GM10266 (cell line): ENCODE data around the gene HNMT.

Experiments used
- DNase-seq: peaks from one replicate; pipeline ENCODE4 v3.0.0; 2012; ENCODE audit errors: extremely low spot score
- TF ChIP-seq, protein P1 (sequence below): IDR thresholded peaks from 2 replicates; pipeline ENCODE4 v1.5.1; 2012; ENCODE audit warnings: mild to moderate bottlenecking, low read depth; ENCODE audit not compliant: control insufficient read depth, insufficient read depth; ENCODE audit errors: missing control alignments

Gene HNMT

DNA sequence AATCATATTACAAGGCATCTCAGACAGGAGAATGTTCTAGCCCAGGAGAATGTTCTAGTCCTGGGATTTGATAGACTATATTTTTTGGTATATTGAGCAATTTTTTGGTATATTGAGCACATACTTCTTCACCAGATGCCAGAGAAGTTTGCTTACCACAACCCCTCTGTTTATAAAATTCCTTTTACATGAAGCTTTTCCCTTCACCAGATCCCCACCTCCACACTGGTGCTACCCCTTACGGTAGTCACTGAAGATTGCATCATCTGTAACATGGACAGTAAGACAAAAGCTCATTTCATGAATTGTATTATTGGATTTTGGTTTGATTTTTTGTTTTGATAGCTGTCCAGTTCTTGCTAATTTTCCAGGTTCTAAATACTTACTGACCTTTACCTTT lies 7.2 kb upstream of the HNMT start:
- no peak for DNase-seq
- TF ChIP-seq, protein P1, sequence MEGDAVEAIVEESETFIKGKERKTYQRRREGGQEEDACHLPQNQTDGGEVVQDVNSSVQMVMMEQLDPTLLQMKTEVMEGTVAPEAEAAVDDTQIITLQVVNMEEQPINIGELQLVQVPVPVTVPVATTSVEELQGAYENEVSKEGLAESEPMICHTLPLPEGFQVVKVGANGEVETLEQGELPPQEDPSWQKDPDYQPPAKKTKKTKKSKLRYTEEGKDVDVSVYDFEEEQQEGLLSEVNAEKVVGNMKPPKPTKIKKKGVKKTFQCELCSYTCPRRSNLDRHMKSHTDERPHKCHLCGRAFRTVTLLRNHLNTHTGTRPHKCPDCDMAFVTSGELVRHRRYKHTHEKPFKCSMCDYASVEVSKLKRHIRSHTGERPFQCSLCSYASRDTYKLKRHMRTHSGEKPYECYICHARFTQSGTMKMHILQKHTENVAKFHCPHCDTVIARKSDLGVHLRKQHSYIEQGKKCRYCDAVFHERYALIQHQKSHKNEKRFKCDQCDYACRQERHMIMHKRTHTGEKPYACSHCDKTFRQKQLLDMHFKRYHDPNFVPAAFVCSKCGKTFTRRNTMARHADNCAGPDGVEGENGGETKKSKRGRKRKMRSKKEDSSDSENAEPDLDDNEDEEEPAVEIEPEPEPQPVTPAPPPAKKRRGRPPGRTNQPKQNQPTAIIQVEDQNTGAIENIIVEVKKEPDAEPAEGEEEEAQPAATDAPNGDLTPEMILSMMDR = no peak

- TF ChIP-seq, protein P1 = no peak
- no peak for DNase-seq
Observed at GRCh38 chr2:137959166-137959565, 5.1 kb upstream of the HNMT start.

DNA sequence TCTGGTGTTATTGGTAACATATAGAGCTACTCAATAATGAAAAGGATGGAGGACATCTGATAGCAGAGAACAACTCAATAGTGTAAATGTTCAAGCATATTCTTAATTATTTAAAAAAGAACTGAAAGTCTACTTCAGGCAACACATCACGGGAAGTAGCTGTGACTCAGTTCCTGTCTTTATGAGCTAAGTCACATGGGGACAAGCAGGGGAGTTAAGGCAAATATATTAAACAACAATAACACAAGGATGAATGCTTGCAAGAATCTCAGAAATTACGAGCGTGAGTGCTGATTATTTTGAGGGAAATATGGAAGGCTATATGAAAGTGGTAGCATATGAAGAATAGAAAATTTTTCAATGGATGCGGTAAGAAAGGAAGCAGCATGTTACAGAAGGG lies 4.0 kb upstream of the HNMT start:
- DNase-seq = no peak
- TF ChIP-seq, protein P1 = no peak

DNA sequence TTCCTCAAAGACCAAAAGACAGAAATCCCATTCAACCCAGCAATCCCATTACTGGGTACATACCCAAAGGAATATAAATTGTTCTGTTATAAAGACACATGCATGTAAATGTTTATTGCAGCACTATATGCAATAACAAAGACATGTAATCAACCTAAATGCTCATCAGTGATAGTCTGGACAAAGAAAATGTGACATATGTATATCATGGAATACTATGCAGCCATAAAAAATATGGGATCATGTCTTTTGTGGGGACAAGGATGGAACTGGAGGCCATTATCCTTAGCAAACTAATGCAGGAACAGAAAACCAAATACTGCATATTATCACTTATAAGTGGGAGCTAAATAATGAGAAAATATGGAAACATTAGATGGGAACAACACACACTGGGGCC lies 2.7 kb upstream of the HNMT start:
- TF ChIP-seq, protein P1 = no peak

DNA sequence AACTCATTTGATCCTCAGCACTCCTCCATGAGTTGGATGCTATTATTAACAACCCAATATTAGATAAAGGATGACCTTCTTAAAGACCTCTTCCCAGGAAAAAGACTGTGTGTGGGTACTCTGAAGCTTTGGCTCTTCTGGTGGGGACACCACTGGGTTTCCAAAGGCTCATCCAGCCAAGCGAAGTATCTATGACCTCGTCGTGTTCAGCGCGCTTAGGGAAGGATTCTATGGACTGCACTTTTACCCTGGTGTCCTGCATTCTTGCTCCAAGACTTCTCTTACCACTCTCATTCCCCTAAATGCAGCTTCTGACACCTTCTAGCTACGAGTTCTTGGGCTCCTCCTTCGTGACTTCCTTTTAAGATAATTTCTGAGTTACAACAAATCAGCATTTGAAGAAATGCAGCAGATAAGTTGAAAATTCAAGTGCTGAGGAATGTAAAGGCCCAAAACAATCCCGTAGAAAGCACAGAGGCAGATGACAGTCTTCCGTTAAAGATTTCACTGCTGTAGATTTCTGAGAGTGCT lies 673 bp upstream of the HNMT start:
- DNase-seq = no peak
- TF ChIP-seq, protein P1 = no peak

More for the DNA sequence above, 2.7 kb upstream of the HNMT start:
- DNase-seq = no peak

DNA sequence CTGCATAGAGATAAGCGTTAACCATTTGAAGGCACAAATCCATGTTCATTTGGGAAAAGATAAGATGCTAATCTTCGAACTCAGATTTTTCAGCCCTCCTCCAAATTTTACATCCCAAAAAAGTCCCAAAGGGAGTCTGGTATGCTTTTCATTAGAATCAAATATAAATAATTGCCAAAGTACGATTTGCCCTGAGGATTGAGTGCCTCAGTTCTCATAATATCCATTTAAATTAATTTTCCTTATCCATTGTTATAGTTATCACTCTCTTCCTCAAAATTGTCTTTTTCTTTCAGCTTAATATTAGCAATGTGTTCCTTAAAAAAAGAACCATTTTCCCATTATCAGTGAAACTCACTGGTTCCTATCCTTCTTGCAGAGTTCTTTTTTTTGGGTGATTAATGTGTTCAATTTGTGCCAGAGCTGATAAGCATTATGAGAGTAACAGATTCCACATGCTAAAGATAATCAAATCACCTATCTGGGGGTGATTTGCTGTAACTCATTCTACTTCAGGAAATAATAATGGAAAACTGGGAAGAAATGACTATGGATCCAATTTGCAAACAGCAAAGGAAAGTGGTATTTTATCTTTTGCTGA lies 686 bp downstream of the HNMT start:
- TF ChIP-seq, protein P1 = no peak
- DNase-seq = no peak

DNA sequence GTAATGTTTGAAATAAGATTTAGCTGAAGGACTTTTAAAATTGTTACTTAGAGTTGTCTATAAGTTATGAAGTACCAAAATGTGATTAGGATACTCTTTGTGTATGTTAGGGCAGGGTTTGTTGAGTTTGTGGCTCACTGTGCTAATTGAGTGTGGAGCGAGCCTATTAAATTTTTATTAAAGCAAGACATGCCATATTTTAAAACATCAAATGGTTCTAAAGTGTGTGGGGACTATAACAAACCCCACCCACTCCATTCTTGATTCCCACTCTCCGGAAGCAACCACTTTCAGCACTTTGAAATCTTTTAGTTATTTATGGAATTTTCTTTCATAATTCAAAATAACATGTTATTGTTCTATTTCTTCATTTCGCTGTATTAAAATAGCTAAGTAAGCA lies 1.8 kb downstream of the HNMT start:
- DNase-seq = no peak

More for the DNA sequence above, 1.8 kb downstream of the HNMT start:
- TF ChIP-seq, protein P1 = no peak
